ENCODE data around the gene RFT1.

RFT1 gene

GRCh38 chr3:53159156-53160060 lies 29.2 kb upstream of the RFT1 start:
- intact Hi-C loops (cut with DNase I; ENCODE audit: low total_unique reads) = loop anchor here (2.0 kb wide), 1 partner anchor 25 kb away; no protein-coding TSS in a partner anchor
- Histone ChIP-seq H3K27ac (peak overlapping the region in 1 of 2 donors; percentile 86), H3K4me3 (no peak overlapping the region), H3K4me1 (peaks cover 0 to 67% (median 40%) of the 10 kb centered on the region in 4 donors), H3K9me3 (no peaks in the 10 kb centered on the region), H3K27me3 (no peaks in the 10 kb centered on the region), H3K36me3 (no peaks in the 10 kb centered on the region)
- no peak for TF ChIP-seq CTCF (IDR thresholded peaks at IDR 0.05)
- no peak for DNase-seq

GRCh38 chr3:53158765-53159155 lies 28.5 kb upstream of the RFT1 start:
- Histone ChIP-seq H3K9me3 (no peaks in the 10 kb centered on the region), H3K4me3 (no peak overlapping the region), H3K36me3 (no peaks in the 10 kb centered on the region), H3K27ac (no peak overlapping the region), H3K27me3 (no peaks in the 10 kb centered on the region), H3K4me1 (peaks cover 0 to 73% (median 43%) of the 10 kb centered on the region in 4 donors)
- intact Hi-C loops (cut with DNase I; ENCODE audit: low total_unique reads) = no loop called here
- DNase-seq = no peak
- no peak for TF ChIP-seq CTCF (IDR thresholded peaks at IDR 0.05)

GRCh38 chr3:53157974-53158580 lies 27.8 kb upstream of the RFT1 start:
- Histone ChIP-seq H3K27me3 (no peaks in the 10 kb centered on the region), H3K9me3 (no peaks in the 10 kb centered on the region), H3K4me1 (peaks cover 0 to 71% (median 43%) of the 10 kb centered on the region in 4 donors), H3K36me3 (no peaks in the 10 kb centered on the region), H3K27ac (no peak overlapping the region), H3K4me3 (no peak overlapping the region)
- DNase-seq = no peak
- intact Hi-C loops (cut with DNase I; ENCODE audit: low total_unique reads) = no loop called here
- TF ChIP-seq CTCF (IDR thresholded peaks at IDR 0.05) = no peak

DNA sequence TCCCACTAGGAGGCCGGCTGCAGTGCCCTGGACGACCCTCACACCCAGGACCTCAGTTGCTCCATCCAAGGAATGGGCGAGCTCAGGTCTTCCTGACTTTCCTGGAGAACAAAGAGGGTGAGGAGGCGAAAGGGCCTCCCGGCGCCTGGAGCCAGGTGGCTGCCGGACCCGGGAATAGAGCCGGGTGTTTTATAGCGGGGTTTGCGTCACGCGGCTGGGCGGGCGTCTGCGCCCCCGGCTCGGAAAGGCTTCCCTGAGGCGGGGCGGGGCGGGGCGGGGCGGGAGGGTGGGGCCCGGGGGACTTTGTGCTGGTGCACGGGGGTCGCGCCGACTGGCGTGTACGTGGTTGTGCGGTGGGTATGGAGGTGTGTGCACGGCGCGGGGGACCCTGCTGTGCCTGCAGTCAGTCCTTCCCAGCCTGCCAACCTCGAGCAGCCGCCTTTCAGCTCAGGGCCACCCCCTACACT lies 26.2 kb upstream of the RFT1 start:
- Histone ChIP-seq H3K4me3 (no peak overlapping the region), H3K27ac (no peak overlapping the region), H3K36me3 (no peaks in the 10 kb centered on the region), H3K9me3 (no peaks in the 10 kb centered on the region), H3K27me3 (no peaks in the 10 kb centered on the region), H3K4me1 (peaks cover 0 to 66% (median 36%) of the 10 kb centered on the region in 4 donors)
- intact Hi-C loops (cut with DNase I; ENCODE audit: low total_unique reads) = no loop called here
- no peak for DNase-seq
- no peak for TF ChIP-seq CTCF (IDR thresholded peaks at IDR 0.05)

GRCh38 chr3:53155760-53156159 lies 25.5 kb upstream of the RFT1 start:
- no peak overlapping the region for H3K4me3 ChIP-seq

More at GRCh38 chr3:53155760-53156159, 25.5 kb upstream of the RFT1 start:
- Histone ChIP-seq H3K36me3 (no peaks in the 10 kb centered on the region), H3K4me1 (peaks cover 0 to 68% (median 38%) of the 10 kb centered on the region in 4 donors), H3K27ac (no peak overlapping the region), H3K27me3 (no peaks in the 10 kb centered on the region), H3K9me3 (no peaks in the 10 kb centered on the region)
- no peak for DNase-seq
- intact Hi-C loops (cut with DNase I; ENCODE audit: low total_unique reads) = no loop called here
- no peak for TF ChIP-seq CTCF (IDR thresholded peaks at IDR 0.05)
